ENCODE data around the gene PRICKLE1. TPM values are rescaled to one million over a fixed set of nuclear protein-coding genes. Genes with fewer than 3 reads are reported as not detected.

Gene PRICKLE1
- total and polyA plus RNA-seq, 2 donors (not counting 1 experiment from before 2014, with no cell fraction given), result 6.3 to 21.6 TPM

DNA sequence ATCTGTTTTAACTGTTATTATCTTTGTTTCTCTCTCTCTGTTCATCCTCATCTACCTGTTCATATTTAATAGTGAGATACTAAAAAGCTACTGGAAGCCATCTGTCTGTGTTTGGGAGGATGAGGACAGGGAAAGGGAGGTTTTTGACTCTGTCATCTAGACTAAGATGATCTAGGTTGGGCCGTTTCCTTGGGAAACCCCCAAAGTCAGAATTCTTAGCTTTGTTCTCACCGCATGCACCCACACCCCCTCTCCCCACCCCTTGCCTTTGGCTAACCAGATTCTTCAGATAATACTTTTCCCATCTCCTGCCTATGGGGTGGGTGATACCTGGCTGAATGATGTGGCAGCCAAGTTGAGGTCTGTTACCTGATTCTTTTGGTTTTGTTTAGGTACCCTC lies 73.0 kb downstream of the PRICKLE1 start:
- peaks cover 0 to 8% (median 2%) of the 10 kb centered on the region in 3 donors for H3K9me3 ChIP-seq (ENCODE audit: control extremely low read depth in 1 of 3, control insufficient read depth in 2 of 3, insufficient read depth in 1 of 3, low read length in 2 of 3)
- H3K4me1 ChIP-seq (ENCODE audit: control insufficient read depth in 2 of 2, insufficient read depth in 2 of 2, low read length in 2 of 2), result no peaks in the 10 kb centered on the region
- no peak overlapping the region for H3K9ac ChIP-seq (ENCODE audit: low read length)
- H3K36me3 ChIP-seq (replicated peaks in 1 of 2; ENCODE audit: control extremely low read depth in 1 of 2, control insufficient read depth in 1 of 2, extremely low read depth in 1 of 2, insufficient read depth in 2 of 2, low read length in 1 of 2), result no peaks in the 10 kb centered on the region
- H3K9me3 Mint-ChIP-seq (ENCODE audit: insufficient read depth), result peaks cover 5% of the 10 kb centered on the region
- ChIA-PET POLR2A (no interaction called here), CTCF (no interaction called here)
- no peak overlapping the region for H3K27ac Mint-ChIP-seq
- DNase-seq (no peak), ATAC-seq (ENCODE audit: low read depth) (no peak)
- H3K27me3 ChIP-seq (replicated peaks in 1 of 4; ENCODE audit: control extremely low read depth in 1 of 4, control insufficient read depth in 3 of 4, insufficient read depth in 4 of 4, low read length in 3 of 4), result no peaks in the 10 kb centered on the region
- no peak for TF ChIP-seq CTCF (IDR thresholded peaks at IDR 0.05)
- TF ChIP-seq EZH2 (IDR thresholded peaks at IDR 0.05; ENCODE audit: borderline replicate concordance, insufficient read depth, low read depth, low read length, poor library complexity, severe bottlenecking), result no peak
- H3K4me1 Mint-ChIP-seq, result no peaks in the 10 kb centered on the region
- intact Hi-C loops (cut with micrococcal nuclease), result no loop called here
- H2AFZ ChIP-seq (ENCODE audit: insufficient read depth, low read depth, low read length, poor library complexity, severe bottlenecking), result no peak overlapping the region
- no peaks in the 10 kb centered on the region for H3K79me2 ChIP-seq (ENCODE audit: control insufficient read depth, insufficient read depth, low read length)
- no peak overlapping the region for H3K4me3 Mint-ChIP-seq
- WGBS (ENCODE audit: insufficient coverage), result no CpG with 5 or more reads among the region's 2 CpGs
- no peak overlapping the region for H3K4me3 ChIP-seq (ENCODE audit: control extremely low read depth in 1 of 5, extremely low read depth in 1 of 5, insufficient read depth in 1 of 5, low read depth in 2 of 5, low read length in 4 of 5)
- peaks cover 3% of the 10 kb centered on the region for H3K27me3 Mint-ChIP-seq
- no peaks in the 10 kb centered on the region for H4K20me1 ChIP-seq (ENCODE audit: control insufficient read depth, insufficient read depth, low read length, poor library complexity, severe bottlenecking)
- H3K27ac ChIP-seq (ENCODE audit: low read length in 2 of 2), result no peak overlapping the region
- H3K4me2 ChIP-seq (replicated peaks; ENCODE audit: low read depth, low read length, poor library complexity, severe bottlenecking), result no peak overlapping the region

DNA sequence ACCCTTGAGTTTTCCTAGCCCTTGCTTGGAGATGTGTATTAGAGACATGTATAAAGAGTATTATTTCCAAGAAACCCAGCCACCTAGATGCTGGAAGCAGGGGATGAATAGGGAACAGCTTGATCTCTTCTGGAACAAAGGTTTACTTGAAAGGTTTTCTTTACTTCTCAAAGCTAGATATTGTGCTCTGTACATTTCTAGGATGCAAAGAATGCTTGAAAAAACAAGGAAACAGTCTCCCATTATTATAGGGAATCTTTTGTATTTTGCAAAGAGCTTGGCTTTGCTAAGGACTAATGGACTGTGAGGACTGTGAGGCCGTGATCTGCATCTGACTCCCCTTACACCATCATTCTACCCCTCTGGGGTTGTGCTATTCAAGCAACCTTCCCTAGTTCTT lies 77.9 kb downstream of the PRICKLE1 start:
- H3K4me1 ChIP-seq (ENCODE audit: control insufficient read depth in 2 of 2, insufficient read depth in 2 of 2, low read length in 2 of 2), result no peaks in the 10 kb centered on the region
- DNase-seq (no peak), ATAC-seq (ENCODE audit: low read depth) (no peak)
- Mint-ChIP-seq H3K27ac (no peak overlapping the region), H3K4me3 (no peak overlapping the region), H3K4me1 (no peaks in the 10 kb centered on the region), H3K27me3 (peaks cover 4% of the 10 kb centered on the region), H3K9me3 (ENCODE audit: insufficient read depth) (peaks cover 3% of the 10 kb centered on the region)
- H3K27ac ChIP-seq (ENCODE audit: low read length in 2 of 2), result no peak overlapping the region
- H3K27me3 ChIP-seq (replicated peaks in 1 of 4; ENCODE audit: control extremely low read depth in 1 of 4, control insufficient read depth in 3 of 4, insufficient read depth in 4 of 4, low read length in 3 of 4), result peaks cover 0 to 2% (median 0%) of the 10 kb centered on the region in 4 experiments
- intact Hi-C loops (cut with micrococcal nuclease), result no loop called here
- H3K4me3 ChIP-seq (ENCODE audit: control extremely low read depth in 1 of 5, extremely low read depth in 1 of 5, insufficient read depth in 1 of 5, low read depth in 2 of 5, low read length in 4 of 5), result no peak overlapping the region
- ChIA-PET CTCF (interaction anchor here (0.7 kb wide), 1 partner anchor 788 kb away, joined by 4 read pairs; no protein-coding TSS in a partner anchor), POLR2A (no interaction called here)
- no peak overlapping the region for H3K4me2 ChIP-seq (replicated peaks; ENCODE audit: low read depth, low read length, poor library complexity, severe bottlenecking)
- H2AFZ ChIP-seq (ENCODE audit: insufficient read depth, low read depth, low read length, poor library complexity, severe bottlenecking), result no peak overlapping the region
- peaks cover 0 to 8% (median 2%) of the 10 kb centered on the region in 3 donors for H3K9me3 ChIP-seq (ENCODE audit: control extremely low read depth in 1 of 3, control insufficient read depth in 2 of 3, insufficient read depth in 1 of 3, low read length in 2 of 3)
- no peaks in the 10 kb centered on the region for H3K79me2 ChIP-seq (ENCODE audit: control insufficient read depth, insufficient read depth, low read length)
- WGBS (ENCODE audit: insufficient coverage), result 78% methylated on average over 1 of the region's 1 CpG
- no peak for TF ChIP-seq EZH2 (IDR thresholded peaks at IDR 0.05; ENCODE audit: borderline replicate concordance, insufficient read depth, low read depth, low read length, poor library complexity, severe bottlenecking)
- TF ChIP-seq CTCF (IDR thresholded peaks at IDR 0.05), result no peak
- H4K20me1 ChIP-seq (ENCODE audit: control insufficient read depth, insufficient read depth, low read length, poor library complexity, severe bottlenecking), result no peaks in the 10 kb centered on the region
- no peak overlapping the region for H3K9ac ChIP-seq (ENCODE audit: low read length)
- no peaks in the 10 kb centered on the region for H3K36me3 ChIP-seq (replicated peaks in 1 of 2; ENCODE audit: control extremely low read depth in 1 of 2, control insufficient read depth in 1 of 2, extremely low read depth in 1 of 2, insufficient read depth in 2 of 2, low read length in 1 of 2)
